ENCODE data around the gene MPHOSPH9. TPM values are rescaled to one million over a fixed set of nuclear protein-coding genes. Genes with fewer than 3 reads are reported as not detected.

Gene MPHOSPH9
- polyA plus RNA-seq, 3 donors, result 6.3 to 14.1 (median 9.2) TPM

- H3K4me3 Mint-ChIP-seq, result no peak overlapping the region
- Histone ChIP-seq H3K4me1 (ENCODE audit: control insufficient read depth in 1 of 2, insufficient read depth in 2 of 2, low read length in 2 of 2) (peaks cover 7 to 10% of the 10 kb centered on the region in 2 donors), H3K9me3 (replicated peaks in 1 of 2; ENCODE audit: control insufficient read depth in 1 of 2, insufficient read depth in 1 of 2, low read length in 2 of 2) (no peaks in the 10 kb centered on the region), H3K27ac (ENCODE audit: low read depth in 1 of 2, low read length in 2 of 2) (no peak overlapping the region), H3K27me3 (ENCODE audit: control insufficient read depth in 2 of 2, insufficient read depth in 2 of 2, low read length in 2 of 2) (no peaks in the 10 kb centered on the region), H4K20me1 (ENCODE audit: insufficient read depth, low read length) (no peaks in the 10 kb centered on the region), H3K4me3 (replicated peaks in 1 of 3; ENCODE audit: low read depth in 2 of 3, low read length in 3 of 3) (no peak overlapping the region), H3K79me2 (ENCODE audit: insufficient read depth, low read length) (no peaks in the 10 kb centered on the region), H3K9ac (ENCODE audit: insufficient read depth, low read length, poor library complexity, severe bottlenecking) (no peak overlapping the region), H3K4me2 (replicated peaks; ENCODE audit: extremely low read depth, low read length, poor library complexity, severe bottlenecking) (no peak overlapping the region), H3K36me3 (replicated peaks in 1 of 2; ENCODE audit: control insufficient read depth in 1 of 2, insufficient read depth in 2 of 2, low read length in 2 of 2) (no peaks in the 10 kb centered on the region), H2AFZ (ENCODE audit: insufficient read depth, low read depth, low read length, poor library complexity, severe bottlenecking) (no peak overlapping the region)
- no peaks in the 10 kb centered on the region for H3K36me3 Mint-ChIP-seq
- no peaks in the 10 kb centered on the region for H3K9me3 Mint-ChIP-seq
- DNase-seq, result no peak
- no peak for TF ChIP-seq CTCF (IDR thresholded peaks at IDR 0.05)
- H3K4me1 Mint-ChIP-seq, result peaks cover 9% of the 10 kb centered on the region
- WGBS (ENCODE audit: insufficient coverage), result 92% methylated on average over 2 of the region's 3 CpGs
- H3K27ac Mint-ChIP-seq, result peak overlapping the region in 1 of 7 donors; percentile 10
- intact Hi-C loops (cut with micrococcal nuclease), result no loop called here
- peaks cover 0 to 4% (median 2%) of the 10 kb centered on the region in 3 donors for H3K27me3 Mint-ChIP-seq (ENCODE audit: low read depth in 3 of 3)
Observed at GRCh38 chr12:123120452-123121166, 112.3 kb downstream of the MPHOSPH9 start.

- Mint-ChIP-seq H3K27me3 (ENCODE audit: low read depth in 3 of 3) (peaks cover 0 to 4% (median 2%) of the 10 kb centered on the region in 3 donors), H3K4me1 (peaks cover 17% of the 10 kb centered on the region), H3K4me3 (no peak overlapping the region), H3K27ac (no peak overlapping the region), H3K9me3 (no peaks in the 10 kb centered on the region), H3K36me3 (no peaks in the 10 kb centered on the region)
- Histone ChIP-seq H3K36me3 (replicated peaks in 1 of 2; ENCODE audit: control insufficient read depth in 1 of 2, insufficient read depth in 2 of 2, low read length in 2 of 2) (no peaks in the 10 kb centered on the region), H3K4me3 (replicated peaks in 1 of 3; ENCODE audit: low read depth in 2 of 3, low read length in 3 of 3) (no peak overlapping the region), H3K79me2 (ENCODE audit: insufficient read depth, low read length) (no peaks in the 10 kb centered on the region), H3K27ac (ENCODE audit: low read depth in 1 of 2, low read length in 2 of 2) (no peak overlapping the region), H3K27me3 (ENCODE audit: control insufficient read depth in 2 of 2, insufficient read depth in 2 of 2, low read length in 2 of 2) (no peaks in the 10 kb centered on the region), H3K4me2 (replicated peaks; ENCODE audit: extremely low read depth, low read length, poor library complexity, severe bottlenecking) (no peak overlapping the region), H3K9ac (ENCODE audit: insufficient read depth, low read length, poor library complexity, severe bottlenecking) (no peak overlapping the region), H3K4me1 (ENCODE audit: control insufficient read depth in 1 of 2, insufficient read depth in 2 of 2, low read length in 2 of 2) (peaks cover 15 to 18% of the 10 kb centered on the region in 2 donors), H4K20me1 (ENCODE audit: insufficient read depth, low read length) (no peaks in the 10 kb centered on the region), H2AFZ (ENCODE audit: insufficient read depth, low read depth, low read length, poor library complexity, severe bottlenecking) (no peak overlapping the region), H3K9me3 (replicated peaks in 1 of 2; ENCODE audit: control insufficient read depth in 1 of 2, insufficient read depth in 1 of 2, low read length in 2 of 2) (no peaks in the 10 kb centered on the region)
- no peak for DNase-seq
- intact Hi-C loops (cut with micrococcal nuclease), result no loop called here
- 100% methylated on average over 7 of the region's 7 CpGs for WGBS (ENCODE audit: insufficient coverage)
- no peak for TF ChIP-seq CTCF (IDR thresholded peaks at IDR 0.05)
Observed at GRCh38 chr12:123119808-123120207, 113.1 kb downstream of the MPHOSPH9 start.

Measured in CD14-positive monocyte (primary cell).